Astrocyte (in vitro differentiated cells and primary cell): Measurements from ENCODE around the gene USP49.

ENCODE experiments used
- EZH2 ChIP-seq: IDR thresholded peaks from 2 replicates; pipeline ENCODE4 v1.6.1; 2012; ENCODE audit warnings: mild to moderate bottlenecking, low read length, inconsistent platforms; ENCODE audit not compliant: insufficient read depth
- TF ChIP-seq, protein P1 (sequence below): IDR thresholded peaks from 2 replicates; pipeline ENCODE4 v1.5.1; 2011; ENCODE audit warnings: low read depth, mild to moderate bottlenecking, inconsistent platforms, low read length, moderate library complexity; ENCODE audit not compliant: insufficient read depth

DNA sequence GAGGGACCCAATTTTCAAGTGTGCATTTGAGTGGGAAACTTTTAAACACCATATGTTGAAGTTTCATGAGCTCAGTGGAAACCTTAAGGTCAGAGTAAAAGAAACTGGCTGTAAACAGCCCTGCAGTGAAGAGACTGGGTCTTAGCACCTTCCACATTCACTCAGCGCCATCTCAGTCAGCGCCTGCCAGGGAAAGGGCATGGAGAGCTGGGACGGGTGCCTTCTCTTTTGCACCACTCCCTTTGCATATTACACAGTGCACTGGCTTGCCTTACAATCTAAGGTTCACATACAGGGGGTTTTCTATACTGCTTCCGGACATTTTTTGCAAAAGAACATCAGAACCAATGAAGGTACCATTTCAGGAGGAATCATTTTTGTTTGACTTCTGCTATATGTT, 103.2 kb downstream of the USP49 start:
- TF ChIP-seq, protein P1, sequence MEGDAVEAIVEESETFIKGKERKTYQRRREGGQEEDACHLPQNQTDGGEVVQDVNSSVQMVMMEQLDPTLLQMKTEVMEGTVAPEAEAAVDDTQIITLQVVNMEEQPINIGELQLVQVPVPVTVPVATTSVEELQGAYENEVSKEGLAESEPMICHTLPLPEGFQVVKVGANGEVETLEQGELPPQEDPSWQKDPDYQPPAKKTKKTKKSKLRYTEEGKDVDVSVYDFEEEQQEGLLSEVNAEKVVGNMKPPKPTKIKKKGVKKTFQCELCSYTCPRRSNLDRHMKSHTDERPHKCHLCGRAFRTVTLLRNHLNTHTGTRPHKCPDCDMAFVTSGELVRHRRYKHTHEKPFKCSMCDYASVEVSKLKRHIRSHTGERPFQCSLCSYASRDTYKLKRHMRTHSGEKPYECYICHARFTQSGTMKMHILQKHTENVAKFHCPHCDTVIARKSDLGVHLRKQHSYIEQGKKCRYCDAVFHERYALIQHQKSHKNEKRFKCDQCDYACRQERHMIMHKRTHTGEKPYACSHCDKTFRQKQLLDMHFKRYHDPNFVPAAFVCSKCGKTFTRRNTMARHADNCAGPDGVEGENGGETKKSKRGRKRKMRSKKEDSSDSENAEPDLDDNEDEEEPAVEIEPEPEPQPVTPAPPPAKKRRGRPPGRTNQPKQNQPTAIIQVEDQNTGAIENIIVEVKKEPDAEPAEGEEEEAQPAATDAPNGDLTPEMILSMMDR, result no peak
- TF ChIP-seq EZH2, result no peak
